ENCODE measurements around the gene IPPK. TPM values are rescaled to one million over a fixed set of nuclear protein-coding genes. Genes with fewer than 3 reads are reported as not detected.

Gene IPPK
- total RNA-seq, 2 experiments from 2014 or later = 11.4 to 11.5 TPM

GRCh38 chr9:92650839-92651621 is 18.9 kb downstream of the IPPK start:
- Mint-ChIP-seq H3K27ac (no peak overlapping the region), H3K36me3 (ENCODE audit: low read depth) (peaks cover 44% of the 10 kb centered on the region), H3K9me3 (no peaks in the 10 kb centered on the region), H3K4me3 (no peak overlapping the region), H3K27me3 (no peaks in the 10 kb centered on the region), H3K4me1 (peaks cover 13% of the 10 kb centered on the region)
- CTCF ChIA-PET = no interaction called here
- no peak for DNase-seq
- POLR2A ChIA-PET = no interaction called here

- no peak for DNase-seq
- Mint-ChIP-seq H3K4me3 (no peak overlapping the region), H3K27ac (no peak overlapping the region), H3K36me3 (ENCODE audit: low read depth) (peaks cover 51% of the 10 kb centered on the region), H3K9me3 (no peaks in the 10 kb centered on the region), H3K4me1 (peaks cover 14% of the 10 kb centered on the region), H3K27me3 (no peaks in the 10 kb centered on the region)
- ChIA-PET CTCF (no interaction called here), POLR2A (no interaction called here)
These were observed 19.6 kb downstream of the IPPK start for GRCh38 chr9:92650296-92650695.

GRCh38 chr9:92649007-92649406 is 20.9 kb downstream of the IPPK start:
- no peak overlapping the region for H3K4me3 Mint-ChIP-seq
- H3K4me1 Mint-ChIP-seq = peaks cover 14% of the 10 kb centered on the region
- DNase-seq = peak; percentile 15
- no peaks in the 10 kb centered on the region for H3K27me3 Mint-ChIP-seq
- H3K27ac Mint-ChIP-seq = no peak overlapping the region
- H3K9me3 Mint-ChIP-seq = no peaks in the 10 kb centered on the region
- peaks cover 63% of the 10 kb centered on the region for H3K36me3 Mint-ChIP-seq (ENCODE audit: low read depth)
- ChIA-PET CTCF (no interaction called here), POLR2A (no interaction called here)

- CTCF ChIA-PET = no interaction called here
- H3K27me3 Mint-ChIP-seq = no peaks in the 10 kb centered on the region
- H3K9me3 Mint-ChIP-seq = no peaks in the 10 kb centered on the region
- no peak overlapping the region for H3K4me3 Mint-ChIP-seq
- POLR2A ChIA-PET = interaction anchor here (1.0 kb wide), 1 partner anchor 22 kb away, joined by 5 read pairs; the partner anchor contains the start of gene IPPK
- peaks cover 14% of the 10 kb centered on the region for H3K4me1 Mint-ChIP-seq
- H3K36me3 Mint-ChIP-seq (ENCODE audit: low read depth) = peaks cover 68% of the 10 kb centered on the region
- peak; percentile 0 for DNase-seq
- H3K27ac Mint-ChIP-seq = no peak overlapping the region
These were observed 21.4 kb downstream of the IPPK start for GRCh38 chr9:92648474-92648971.

- POLR2A ChIA-PET = interaction anchor here (1.0 kb wide), 1 partner anchor 23 kb away, joined by 5 read pairs; the partner anchor contains the start of gene IPPK
- Mint-ChIP-seq H3K36me3 (ENCODE audit: low read depth) (peaks cover 68% of the 10 kb centered on the region), H3K27ac (no peak overlapping the region), H3K4me1 (peaks cover 14% of the 10 kb centered on the region), H3K4me3 (no peak overlapping the region), H3K27me3 (no peaks in the 10 kb centered on the region), H3K9me3 (no peaks in the 10 kb centered on the region)
- CTCF ChIA-PET = no interaction called here
- no peak for DNase-seq
These were observed 22.1 kb downstream of the IPPK start for GRCh38 chr9:92647671-92648473.

GRCh38 chr9:92645041-92645440 is 24.9 kb downstream of the IPPK start:
- H3K27ac Mint-ChIP-seq = no peak overlapping the region
- peaks cover 80% of the 10 kb centered on the region for H3K36me3 Mint-ChIP-seq (ENCODE audit: low read depth)
- ChIA-PET CTCF (no interaction called here), POLR2A (interaction anchor here (0.8 kb wide), 1 partner anchor 25 kb away, joined by 3 read pairs; the partner anchor contains the start of gene IPPK)
- no peaks in the 10 kb centered on the region for H3K27me3 Mint-ChIP-seq
- H3K9me3 Mint-ChIP-seq = no peaks in the 10 kb centered on the region
- DNase-seq = no peak
- H3K4me1 Mint-ChIP-seq = peaks cover 14% of the 10 kb centered on the region
- H3K4me3 Mint-ChIP-seq = no peak overlapping the region

GRCh38 chr9:92644278-92644677 is 25.7 kb downstream of the IPPK start:
- H3K27ac Mint-ChIP-seq = no peak overlapping the region
- H3K4me1 Mint-ChIP-seq = peaks cover 14% of the 10 kb centered on the region
- H3K4me3 Mint-ChIP-seq = no peak overlapping the region
- DNase-seq = no peak
- no peaks in the 10 kb centered on the region for H3K27me3 Mint-ChIP-seq
- H3K36me3 Mint-ChIP-seq (ENCODE audit: low read depth) = peaks cover 79% of the 10 kb centered on the region
- POLR2A ChIA-PET = interaction anchor here (0.8 kb wide), 1 partner anchor 26 kb away, joined by 3 read pairs; the partner anchor contains the start of gene IPPK
- CTCF ChIA-PET = no interaction called here
- H3K9me3 Mint-ChIP-seq = no peaks in the 10 kb centered on the region

- no peak overlapping the region for H3K27ac Mint-ChIP-seq
- no peaks in the 10 kb centered on the region for H3K27me3 Mint-ChIP-seq
- ChIA-PET POLR2A (no interaction called here), CTCF (no interaction called here)
- H3K4me1 Mint-ChIP-seq = peaks cover 12% of the 10 kb centered on the region
- no peaks in the 10 kb centered on the region for H3K9me3 Mint-ChIP-seq
- no peak overlapping the region for H3K4me3 Mint-ChIP-seq
- DNase-seq = no peak
- peaks cover 73% of the 10 kb centered on the region for H3K36me3 Mint-ChIP-seq (ENCODE audit: low read depth)
These were observed 27.4 kb downstream of the IPPK start for GRCh38 chr9:92642564-92642963.

GRCh38 chr9:92642041-92642451 is 27.9 kb downstream of the IPPK start:
- no peak for DNase-seq
- CTCF ChIA-PET = no interaction called here
- no peaks in the 10 kb centered on the region for H3K27me3 Mint-ChIP-seq
- peaks cover 7% of the 10 kb centered on the region for H3K4me1 Mint-ChIP-seq
- no peak overlapping the region for H3K27ac Mint-ChIP-seq
- no peak overlapping the region for H3K4me3 Mint-ChIP-seq
- no peaks in the 10 kb centered on the region for H3K9me3 Mint-ChIP-seq
- H3K36me3 Mint-ChIP-seq (ENCODE audit: low read depth) = peaks cover 73% of the 10 kb centered on the region
- POLR2A ChIA-PET = no interaction called here

- no peak for DNase-seq
- H3K4me1 Mint-ChIP-seq = peaks cover 3% of the 10 kb centered on the region
- ChIA-PET CTCF (no interaction called here), POLR2A (no interaction called here)
- H3K9me3 Mint-ChIP-seq = no peaks in the 10 kb centered on the region
- peaks cover 71% of the 10 kb centered on the region for H3K36me3 Mint-ChIP-seq (ENCODE audit: low read depth)
- no peaks in the 10 kb centered on the region for H3K27me3 Mint-ChIP-seq
- H3K27ac Mint-ChIP-seq = no peak overlapping the region
- no peak overlapping the region for H3K4me3 Mint-ChIP-seq
These were observed 28.7 kb downstream of the IPPK start for GRCh38 chr9:92641092-92641809.

GRCh38 chr9:92640398-92641091 is 29.4 kb downstream of the IPPK start:
- CTCF ChIA-PET = no interaction called here
- peaks cover 69% of the 10 kb centered on the region for H3K36me3 Mint-ChIP-seq (ENCODE audit: low read depth)

GRCh38 chr9:92639791-92640271 is 30.1 kb downstream of the IPPK start:
- no peaks in the 10 kb centered on the region for H3K27me3 Mint-ChIP-seq
- H3K36me3 Mint-ChIP-seq (ENCODE audit: low read depth) = peaks cover 63% of the 10 kb centered on the region
- H3K4me1 Mint-ChIP-seq = no peaks in the 10 kb centered on the region
- H3K9me3 Mint-ChIP-seq = no peaks in the 10 kb centered on the region
- H3K4me3 Mint-ChIP-seq = no peak overlapping the region
- DNase-seq = no peak
- POLR2A ChIA-PET = no interaction called here
- no peak overlapping the region for H3K27ac Mint-ChIP-seq
- CTCF ChIA-PET = no interaction called here

More at GRCh38 chr9:92640398-92641091, 29.4 kb downstream of the IPPK start:
- Mint-ChIP-seq H3K27ac (no peak overlapping the region), H3K4me3 (no peak overlapping the region), H3K27me3 (no peaks in the 10 kb centered on the region), H3K9me3 (no peaks in the 10 kb centered on the region), H3K4me1 (no peaks in the 10 kb centered on the region)
- no peak for DNase-seq
- POLR2A ChIA-PET = no interaction called here
